IPS-20b (cell line): ENCODE measurements around the gene HOXA4.

Experiments
- H3K27ac ChIP-seq: one replicate; pipeline ENCODE4 v1.5.1; 2013; ENCODE audit warnings: low read length
- H3K27me3 ChIP-seq: 2 replicates; pipeline ENCODE4 v1.6.1; 2013; ENCODE audit warnings: mild to moderate bottlenecking, low read length, inconsistent platforms; ENCODE audit not compliant: insufficient read depth
- H3K36me3 ChIP-seq: 2 replicates; pipeline ENCODE4 v1.6.1; 2013; ENCODE audit warnings: low read depth, mild to moderate bottlenecking, inconsistent platforms, low read length, moderate library complexity; ENCODE audit not compliant: insufficient read depth
- H3K4me1 ChIP-seq: 2 replicates; pipeline ENCODE4 v1.6.1; 2013; ENCODE audit warnings: mild to moderate bottlenecking, control low read depth, inconsistent platforms, low read length, moderate library complexity; ENCODE audit not compliant: insufficient read depth
- H3K4me3 ChIP-seq: 2 replicates; pipeline ENCODE4 v1.5.1; 2013; ENCODE audit warnings: mild to moderate bottlenecking, low read length, inconsistent platforms
- H3K9ac ChIP-seq: 2 replicates; pipeline ENCODE4 v1.6.1; 2013; ENCODE audit warnings: low read depth, mild to moderate bottlenecking, inconsistent platforms, low read length, moderate library complexity
- H3K9me3 ChIP-seq: 2 replicates; pipeline ENCODE4 v1.6.1; 2013; ENCODE audit warnings: mild to moderate bottlenecking, low read depth, low read length, inconsistent platforms; ENCODE audit not compliant: insufficient read depth

HOXA4 gene

GRCh38 chr7:27113991-27114769, 16.4 kb downstream of the HOXA4 start:
- Histone ChIP-seq H3K9ac (no peak overlapping the region), H3K4me1 (no peaks in the 10 kb centered on the region), H3K27me3 (peaks cover 98% of the 10 kb centered on the region), H3K9me3 (peaks cover 8% of the 10 kb centered on the region; the same call in 1 of the 2 replicates), H3K4me3 (no peak overlapping the region), H3K27ac (no peak overlapping the region), H3K36me3 (no peaks in the 10 kb centered on the region)

- H3K4me3 ChIP-seq, result peak overlapping the region; percentile 43; the same call in 1 of the 2 replicates
- no peak overlapping the region for H3K9ac ChIP-seq
- no peaks in the 10 kb centered on the region for H3K4me1 ChIP-seq
- no peak overlapping the region for H3K27ac ChIP-seq
- H3K36me3 ChIP-seq, result no peaks in the 10 kb centered on the region
- H3K9me3 ChIP-seq, result peaks cover 11% of the 10 kb centered on the region; the same call in 1 of the 2 replicates
- H3K27me3 ChIP-seq, result peaks cover 98% of the 10 kb centered on the region
These were observed 17.3 kb downstream of the HOXA4 start for GRCh38 chr7:27112955-27113949.

- H3K9ac ChIP-seq, result no peak overlapping the region
- H3K27me3 ChIP-seq, result peaks cover 98% of the 10 kb centered on the region
- no peaks in the 10 kb centered on the region for H3K4me1 ChIP-seq
- no peak overlapping the region for H3K27ac ChIP-seq
- peaks cover 11% of the 10 kb centered on the region; the same call in 1 of the 2 replicates for H3K9me3 ChIP-seq
- no peak overlapping the region for H3K4me3 ChIP-seq
- H3K36me3 ChIP-seq, result no peaks in the 10 kb centered on the region
These were observed 18.2 kb downstream of the HOXA4 start for GRCh38 chr7:27112361-27112760.

- Histone ChIP-seq H3K4me3 (no peak overlapping the region), H3K9ac (no peak overlapping the region), H3K4me1 (no peaks in the 10 kb centered on the region), H3K27me3 (peaks cover 98% of the 10 kb centered on the region), H3K27ac (no peak overlapping the region), H3K9me3 (peaks cover 11% of the 10 kb centered on the region; the same call in 1 of the 2 replicates), H3K36me3 (no peaks in the 10 kb centered on the region)
These were observed 18.7 kb downstream of the HOXA4 start for GRCh38 chr7:27111751-27112277.

- Histone ChIP-seq H3K27me3 (peaks cover 98% of the 10 kb centered on the region), H3K9me3 (peaks cover 11% of the 10 kb centered on the region; the same call in 1 of the 2 replicates), H3K36me3 (no peaks in the 10 kb centered on the region), H3K9ac (no peak overlapping the region), H3K4me1 (no peaks in the 10 kb centered on the region), H3K4me3 (0 out of 2 replicates have a peak overlapping the region, but pooled peaks have one; percentile 42), H3K27ac (no peak overlapping the region)
These were observed 19.4 kb downstream of the HOXA4 start for GRCh38 chr7:27111042-27111750.

- Histone ChIP-seq H3K9me3 (peaks cover 11% of the 10 kb centered on the region; the same call in 1 of the 2 replicates), H3K27me3 (peaks cover 98% of the 10 kb centered on the region), H3K36me3 (no peaks in the 10 kb centered on the region), H3K4me3 (peak overlapping the region; percentile 42; the same call in 1 of the 2 replicates), H3K27ac (no peak overlapping the region), H3K4me1 (no peaks in the 10 kb centered on the region), H3K9ac (no peak overlapping the region)
These were observed 20.1 kb downstream of the HOXA4 start for GRCh38 chr7:27110186-27111031.

GRCh38 chr7:27109466-27110185, 20.9 kb downstream of the HOXA4 start:
- H3K9ac ChIP-seq, result no peak overlapping the region
- no peaks in the 10 kb centered on the region for H3K36me3 ChIP-seq
- H3K27me3 ChIP-seq, result peaks cover 98% of the 10 kb centered on the region
- H3K27ac ChIP-seq, result no peak overlapping the region
- H3K4me1 ChIP-seq, result no peaks in the 10 kb centered on the region
- H3K4me3 ChIP-seq, result no peak overlapping the region
- H3K9me3 ChIP-seq, result peaks cover 11% of the 10 kb centered on the region; the same call in 1 of the 2 replicates

GRCh38 chr7:27108390-27109127, 22.0 kb downstream of the HOXA4 start:
- H3K27me3 ChIP-seq, result peaks cover 100% of the 10 kb centered on the region
- H3K9me3 ChIP-seq, result peaks cover 14% of the 10 kb centered on the region; the same call in 1 of the 2 replicates
- H3K9ac ChIP-seq, result no peak overlapping the region

GRCh38 chr7:27107391-27108381, 22.9 kb downstream of the HOXA4 start:
- H3K27me3 ChIP-seq, result peaks cover 100% of the 10 kb centered on the region
- no peak overlapping the region for H3K4me3 ChIP-seq

More at GRCh38 chr7:27108390-27109127, 22.0 kb downstream of the HOXA4 start:
- no peak overlapping the region for H3K4me3 ChIP-seq
- H3K27ac ChIP-seq, result no peak overlapping the region
- no peaks in the 10 kb centered on the region for H3K4me1 ChIP-seq
- no peaks in the 10 kb centered on the region for H3K36me3 ChIP-seq

More at GRCh38 chr7:27107391-27108381, 22.9 kb downstream of the HOXA4 start:
- Histone ChIP-seq H3K4me1 (no peaks in the 10 kb centered on the region), H3K27ac (no peak overlapping the region), H3K9ac (no peak overlapping the region), H3K9me3 (peaks cover 15% of the 10 kb centered on the region; the same call in 1 of the 2 replicates), H3K36me3 (no peaks in the 10 kb centered on the region)
